Nephron (organoid): ENCODE data around the gene FXYD7.

Experiments
- H3K27ac Mint-ChIP-seq, 3 experiments: 2 replicates each; pipeline ENCODE4 v1.8.0; 2020; ENCODE audit warnings: mixed read lengths in 3 of 3, mild to moderate bottlenecking in 2 of 3, moderate library complexity in 1 of 3
- H3K27me3 Mint-ChIP-seq: 2 replicates; pipeline ENCODE4 v1.8.0; 2021; ENCODE audit warnings: low read depth, mild to moderate bottlenecking, moderate library complexity, mixed read lengths
- H3K36me3 Mint-ChIP-seq: 2 replicates; pipeline ENCODE4 v1.8.0; 2020; ENCODE audit warnings: low read depth, mixed read lengths
- H3K4me1 Mint-ChIP-seq: 2 replicates; pipeline ENCODE4 v1.8.0; 2020; ENCODE audit warnings: mixed read lengths
- H3K4me3 Mint-ChIP-seq, 3 experiments: 2 replicates each; pipeline ENCODE4 v1.8.0; 2020; ENCODE audit warnings: mild to moderate bottlenecking in 3 of 3, mixed read lengths in 3 of 3, moderate library complexity in 2 of 3
- H3K9me3 Mint-ChIP-seq: 2 replicates; pipeline ENCODE4 v1.8.0; 2020; ENCODE audit warnings: mixed read lengths
- CTCF ChIP-seq, 3 experiments: fragments of 200-600 bp; sonication (generic); IDR thresholded peaks; one replicate each; pipeline ENCODE4 v1.5.0; 2021; ENCODE audit warnings: antibody characterized with exemption in 3 of 3; ENCODE audit not compliant: unreplicated experiment in 3 of 3

FXYD7 gene

GRCh38 chr19:35144259-35144599 lies 1.2 kb downstream of the FXYD7 start:
- H3K9me3 Mint-ChIP-seq, result no peaks in the 10 kb centered on the region
- peaks cover 60% of the 10 kb centered on the region for H3K27me3 Mint-ChIP-seq
- no peak overlapping the region for H3K4me3 Mint-ChIP-seq
- H3K27ac Mint-ChIP-seq, result no peak overlapping the region
- peaks cover 34% of the 10 kb centered on the region for H3K4me1 Mint-ChIP-seq
- no peaks in the 10 kb centered on the region for H3K36me3 Mint-ChIP-seq
- no peak for TF ChIP-seq CTCF (IDR thresholded peaks at IDR 0.05; ENCODE audit: unreplicated experiment in 3 of 3)

GRCh38 chr19:35144600-35145436 lies 1.8 kb downstream of the FXYD7 start:
- Mint-ChIP-seq H3K27me3 (peaks cover 60% of the 10 kb centered on the region), H3K27ac (no peak overlapping the region), H3K9me3 (no peaks in the 10 kb centered on the region), H3K4me3 (peak overlapping the region in 1 of 3 experiments; percentile 50), H3K4me1 (peaks cover 30% of the 10 kb centered on the region), H3K36me3 (no peaks in the 10 kb centered on the region)
- no peak for TF ChIP-seq CTCF (IDR thresholded peaks at IDR 0.05; ENCODE audit: unreplicated experiment in 3 of 3)

GRCh38 chr19:35146746-35147459 lies 3.8 kb downstream of the FXYD7 start:
- no peaks in the 10 kb centered on the region for H3K9me3 Mint-ChIP-seq
- H3K27me3 Mint-ChIP-seq, result peaks cover 58% of the 10 kb centered on the region
- peaks cover 16% of the 10 kb centered on the region for H3K4me1 Mint-ChIP-seq
- no peak overlapping the region for H3K27ac Mint-ChIP-seq
- H3K36me3 Mint-ChIP-seq, result no peaks in the 10 kb centered on the region
- TF ChIP-seq CTCF (IDR thresholded peaks at IDR 0.05; ENCODE audit: unreplicated experiment in 3 of 3), result no peak
- no peak overlapping the region for H3K4me3 Mint-ChIP-seq

- H3K27ac Mint-ChIP-seq, result no peak overlapping the region
Observed at GRCh38 chr19:35149463-35149862, 6.4 kb downstream of the FXYD7 start.

GRCh38 chr19:35150445-35150844 lies 7.4 kb downstream of the FXYD7 start:
- no peak for TF ChIP-seq CTCF (IDR thresholded peaks at IDR 0.05; ENCODE audit: unreplicated experiment in 3 of 3)
- Mint-ChIP-seq H3K4me3 (no peak overlapping the region), H3K4me1 (peaks cover 24% of the 10 kb centered on the region), H3K36me3 (no peaks in the 10 kb centered on the region), H3K27me3 (peaks cover 67% of the 10 kb centered on the region), H3K9me3 (no peaks in the 10 kb centered on the region), H3K27ac (no peak overlapping the region)

More at GRCh38 chr19:35149463-35149862, 6.4 kb downstream of the FXYD7 start:
- no peaks in the 10 kb centered on the region for H3K9me3 Mint-ChIP-seq
- no peak overlapping the region for H3K4me3 Mint-ChIP-seq
- no peak for TF ChIP-seq CTCF (IDR thresholded peaks at IDR 0.05; ENCODE audit: unreplicated experiment in 3 of 3)
- H3K36me3 Mint-ChIP-seq, result no peaks in the 10 kb centered on the region
- peaks cover 67% of the 10 kb centered on the region for H3K27me3 Mint-ChIP-seq
- peaks cover 21% of the 10 kb centered on the region for H3K4me1 Mint-ChIP-seq
